Medulla oblongata (tissue), 1 donor: ENCODE measurements around the gene CST7.
A peak's percentile ranks its signal among the peaks of the same experiment; 100 is the strongest.
"Not testable (repeated sequence)": the region's sequence is repeated elsewhere in the genome, so short reads cannot be mapped to it uniquely, and the experiment has no call there.

Experiments used
- DNase-seq: peaks from one replicate; pipeline ENCODE4 v3.0.0-alpha.2; 2015; ENCODE audit errors: extremely low spot score

Gene CST7

DNA sequence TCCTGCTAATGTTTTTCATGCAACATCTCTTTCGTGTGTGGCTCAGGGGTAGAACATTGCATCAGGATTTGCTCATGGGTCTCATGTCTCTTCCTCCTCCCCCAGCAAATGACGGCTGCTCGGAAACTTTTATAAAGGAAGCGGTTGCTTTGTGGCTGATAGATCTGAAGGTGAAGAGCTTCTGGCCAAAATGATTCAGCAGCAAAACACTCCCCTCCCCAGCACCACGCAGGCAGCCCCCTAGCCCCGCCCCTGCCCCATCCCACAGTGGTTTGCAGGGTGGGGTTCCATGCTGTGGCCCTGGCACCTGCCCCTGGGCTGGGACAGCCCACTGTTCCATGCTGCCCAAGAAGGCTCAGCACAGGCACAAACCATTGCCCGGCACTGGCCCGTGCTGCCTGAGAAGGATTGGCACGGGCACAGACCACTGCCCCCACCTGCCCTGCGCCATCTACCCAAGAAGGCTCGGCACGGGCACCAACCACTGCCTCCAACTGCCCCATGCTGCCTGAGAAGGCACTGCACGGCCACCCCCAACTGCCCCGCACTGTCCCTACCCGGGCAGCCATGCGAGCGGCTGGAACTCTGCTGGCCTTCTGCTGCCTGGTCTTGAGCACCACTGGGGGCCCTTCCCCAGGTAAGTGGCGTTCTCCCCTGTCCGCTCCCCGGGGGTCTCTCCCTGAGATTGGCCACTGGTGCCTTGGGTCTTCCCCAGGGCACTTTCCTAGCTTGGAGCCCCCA is at the start of gene CST7:
CST7 (plus strand) TSS at position 331 of the 741 bp plus-strand sequence; CDS start at position 568, 237 bp downstream.
- peak; percentile 51 for DNase-seq

DNA sequence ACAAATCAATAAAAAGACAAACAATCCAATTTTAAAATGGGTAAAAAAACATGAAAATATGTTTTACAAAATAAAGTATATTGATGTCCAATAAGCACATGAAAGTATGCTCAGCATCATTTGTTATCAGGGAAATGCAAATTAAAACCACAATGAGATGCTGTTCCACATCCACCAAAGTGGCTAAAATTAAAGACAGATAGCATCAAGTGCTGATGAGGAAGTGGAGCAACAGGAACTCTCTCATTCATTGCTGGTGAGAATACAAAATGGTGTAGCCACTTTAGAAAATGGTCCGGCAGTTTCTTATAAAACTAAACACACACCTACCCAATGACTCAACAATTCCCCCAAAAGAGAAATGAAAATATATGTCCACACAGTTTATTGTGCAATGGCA is 42.3 kb upstream of the CST7 start:
- DNase-seq: no peak

DNA sequence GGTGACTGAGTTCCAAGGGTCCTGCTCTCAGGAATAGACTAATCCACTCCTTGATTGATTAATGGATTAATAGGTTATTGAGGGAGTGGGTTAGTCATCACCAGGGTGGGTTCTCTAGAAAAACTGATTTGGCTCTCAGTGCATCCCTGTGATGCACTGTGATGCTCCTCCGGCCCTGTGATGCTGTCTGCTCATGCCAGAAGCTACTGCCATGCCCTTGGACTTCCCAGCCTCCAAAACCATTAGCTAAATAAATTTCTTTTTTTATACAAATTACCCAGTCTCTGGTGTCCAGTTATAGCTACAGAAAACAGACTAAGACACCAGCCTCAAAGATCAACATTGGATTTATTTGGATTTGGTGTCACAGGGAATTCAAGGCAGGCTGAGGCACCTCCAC is 40.4 kb upstream of the CST7 start:
- DNase-seq: no peak

GRCh38 chr20:24909086-24909780 is 39.8 kb upstream of the CST7 start:
- no peak for DNase-seq

DNA sequence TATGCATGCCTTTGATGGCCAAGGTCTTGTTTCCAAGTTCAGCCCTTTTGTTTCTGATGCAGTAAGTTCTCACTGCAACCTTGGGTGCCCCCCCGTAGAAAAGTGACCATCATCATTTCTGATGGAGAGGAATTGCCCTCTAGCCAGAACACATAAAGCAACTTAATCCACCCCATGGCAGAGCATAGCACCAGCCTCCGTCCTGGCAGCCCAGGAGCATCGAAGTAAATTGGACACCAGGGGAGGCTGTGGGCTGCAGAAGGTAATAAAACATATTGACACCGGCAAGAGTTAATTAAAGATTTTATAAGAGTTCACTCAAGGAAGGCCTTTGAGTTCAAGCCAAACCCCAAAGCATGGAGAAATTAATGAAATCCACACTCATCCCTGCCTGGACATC is 39.2 kb upstream of the CST7 start:
- DNase-seq: no peak

DNA sequence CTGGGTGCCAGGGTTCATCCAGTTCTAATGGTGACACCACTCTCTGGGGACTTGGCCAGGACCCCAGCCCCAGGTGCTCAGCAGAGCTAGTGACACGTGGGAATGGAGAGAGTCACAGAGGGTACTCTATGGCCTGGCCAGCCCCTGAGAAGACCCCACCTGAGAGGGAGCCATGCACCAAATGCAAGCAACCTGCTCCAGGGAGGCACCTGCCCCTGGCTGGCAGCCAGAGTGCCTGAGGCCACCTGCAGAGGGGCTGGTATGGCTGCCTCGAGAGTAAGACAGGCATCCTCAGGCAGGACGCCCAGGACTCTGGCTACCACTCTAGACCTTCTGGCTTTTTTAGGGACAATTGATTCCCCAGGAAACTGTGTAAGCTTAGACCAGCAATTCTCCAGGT is 38.6 kb upstream of the CST7 start:
- no peak for DNase-seq

DNA sequence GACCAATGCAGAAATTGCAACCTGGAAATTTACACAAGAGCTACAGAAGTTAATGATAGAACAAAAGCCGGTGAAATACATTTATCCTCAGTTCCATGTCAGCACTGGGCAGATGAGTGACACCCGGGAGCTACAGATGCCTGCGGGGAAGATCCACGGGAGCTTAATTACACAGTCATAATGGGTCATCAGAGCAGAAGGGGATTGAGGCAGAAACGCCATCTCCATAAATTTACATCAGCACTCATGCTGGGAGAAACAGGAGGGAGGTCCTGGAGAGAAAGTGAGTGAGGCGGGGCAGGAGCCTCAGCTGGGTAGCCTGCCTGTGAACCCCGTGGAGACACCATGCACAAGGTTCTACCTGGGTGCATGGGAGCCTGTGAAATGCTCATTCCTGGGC is 37.6 kb upstream of the CST7 start:
- DNase-seq: no peak

GRCh38 chr20:24912397-24913075 is 36.5 kb upstream of the CST7 start:
- no peak for DNase-seq

GRCh38 chr20:24913076-24913628 is 35.9 kb upstream of the CST7 start:
- DNase-seq: no peak

DNA sequence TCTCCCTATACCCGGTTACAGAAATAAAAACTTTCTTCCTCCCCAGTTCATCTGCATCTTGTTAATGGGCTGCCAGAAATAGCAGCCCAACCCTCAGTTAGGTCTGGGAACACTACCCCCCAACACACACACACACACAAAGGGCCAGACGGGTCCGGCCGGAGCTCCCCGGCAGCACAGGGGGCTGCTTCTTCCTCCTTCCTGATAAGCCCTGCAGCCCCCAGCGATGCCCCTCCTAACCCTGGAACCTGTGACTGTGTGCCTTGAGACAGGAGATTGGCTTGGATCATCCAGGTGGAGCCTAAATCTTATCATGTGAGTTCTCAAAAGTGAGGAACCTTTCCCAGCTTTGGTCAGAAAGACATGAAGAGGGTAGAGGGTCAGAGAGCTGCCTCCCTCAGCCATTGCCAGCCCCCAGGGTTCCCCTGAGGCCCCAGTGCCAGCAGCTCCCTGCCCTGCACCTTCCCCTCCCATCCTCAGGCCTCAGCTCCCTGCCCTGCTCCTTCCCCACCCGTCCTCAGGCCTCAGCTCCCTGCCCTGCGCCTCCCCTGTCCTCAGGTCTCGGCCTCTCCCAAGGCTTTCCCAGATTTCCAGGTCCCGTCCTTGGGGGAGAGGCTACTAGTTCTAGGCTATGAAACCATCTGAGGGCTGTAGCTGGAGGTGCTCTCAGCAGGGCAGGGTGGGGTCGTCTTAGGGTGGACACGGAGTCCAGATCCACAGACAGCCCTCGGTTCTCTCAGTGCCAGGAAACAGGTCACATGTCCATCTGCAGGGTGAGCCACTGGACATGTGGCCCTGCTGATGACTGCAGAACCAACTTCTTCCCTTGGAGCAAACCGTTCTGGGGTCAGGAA is 34.5 kb upstream of the CST7 start:
- DNase-seq: peak; percentile 35

DNA sequence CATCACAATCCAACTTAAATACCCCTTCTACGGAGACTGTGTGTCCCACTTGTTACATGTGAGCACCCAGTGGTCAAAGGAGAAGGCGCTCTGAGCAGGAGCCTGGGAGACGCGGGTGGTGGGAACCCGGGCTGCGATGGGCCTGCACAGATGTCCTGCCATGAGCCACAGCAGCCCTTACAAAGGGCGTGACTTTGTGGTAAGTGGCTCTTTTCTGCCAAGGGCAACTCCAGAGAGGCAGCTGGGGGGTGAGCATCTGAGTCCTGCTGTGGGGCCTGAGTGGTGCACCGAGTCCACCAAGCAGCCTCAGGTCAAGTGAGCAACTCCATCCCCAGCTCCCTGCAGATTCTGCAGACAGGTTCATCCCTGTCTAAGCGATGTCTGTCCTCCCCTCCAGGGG is 33.6 kb upstream of the CST7 start:
- no peak for DNase-seq

DNA sequence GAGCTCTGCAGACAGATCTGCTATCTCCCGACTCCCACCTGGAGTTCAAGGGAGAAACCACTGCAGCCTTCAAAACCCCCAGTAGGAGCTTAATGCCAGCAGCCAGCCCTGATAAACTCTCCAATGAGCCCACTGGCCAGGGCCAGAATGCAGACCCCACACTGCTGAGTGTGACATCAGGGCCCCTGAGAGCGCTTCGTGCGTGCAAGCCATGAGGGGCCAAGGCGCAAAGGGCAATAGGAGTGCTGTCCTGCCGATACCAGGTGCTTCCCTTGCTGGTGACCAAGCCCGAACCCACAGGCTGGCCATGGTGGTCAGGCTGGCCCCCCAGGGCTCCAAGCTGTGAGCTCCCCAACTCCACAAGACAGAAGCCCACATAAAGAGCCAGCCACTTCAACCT is 33.2 kb upstream of the CST7 start:
- DNase-seq: no peak

- no peak for DNase-seq
Measured at GRCh38 chr20:24916412-24916811, 32.7 kb upstream of the CST7 start.

DNA sequence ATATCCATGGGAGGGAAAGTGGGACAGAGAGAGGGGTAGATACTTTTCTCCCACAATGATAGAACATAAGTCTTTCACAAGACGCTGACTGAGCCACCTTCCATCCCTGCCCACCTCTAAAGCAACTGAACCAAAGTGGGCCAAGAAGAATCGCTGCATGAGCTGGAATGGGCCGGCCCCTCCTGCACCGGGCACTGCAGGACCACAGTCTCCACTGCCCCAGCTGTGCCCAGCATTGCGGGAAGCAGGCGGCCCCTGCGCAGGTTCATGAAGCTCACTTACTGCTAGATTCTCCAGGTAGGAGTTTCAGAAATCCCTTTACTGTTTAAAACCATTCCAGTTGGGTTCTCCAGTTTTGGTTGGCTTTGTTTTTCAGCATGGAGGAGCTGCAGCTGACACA is 32.0 kb upstream of the CST7 start:
- DNase-seq: no peak

DNA sequence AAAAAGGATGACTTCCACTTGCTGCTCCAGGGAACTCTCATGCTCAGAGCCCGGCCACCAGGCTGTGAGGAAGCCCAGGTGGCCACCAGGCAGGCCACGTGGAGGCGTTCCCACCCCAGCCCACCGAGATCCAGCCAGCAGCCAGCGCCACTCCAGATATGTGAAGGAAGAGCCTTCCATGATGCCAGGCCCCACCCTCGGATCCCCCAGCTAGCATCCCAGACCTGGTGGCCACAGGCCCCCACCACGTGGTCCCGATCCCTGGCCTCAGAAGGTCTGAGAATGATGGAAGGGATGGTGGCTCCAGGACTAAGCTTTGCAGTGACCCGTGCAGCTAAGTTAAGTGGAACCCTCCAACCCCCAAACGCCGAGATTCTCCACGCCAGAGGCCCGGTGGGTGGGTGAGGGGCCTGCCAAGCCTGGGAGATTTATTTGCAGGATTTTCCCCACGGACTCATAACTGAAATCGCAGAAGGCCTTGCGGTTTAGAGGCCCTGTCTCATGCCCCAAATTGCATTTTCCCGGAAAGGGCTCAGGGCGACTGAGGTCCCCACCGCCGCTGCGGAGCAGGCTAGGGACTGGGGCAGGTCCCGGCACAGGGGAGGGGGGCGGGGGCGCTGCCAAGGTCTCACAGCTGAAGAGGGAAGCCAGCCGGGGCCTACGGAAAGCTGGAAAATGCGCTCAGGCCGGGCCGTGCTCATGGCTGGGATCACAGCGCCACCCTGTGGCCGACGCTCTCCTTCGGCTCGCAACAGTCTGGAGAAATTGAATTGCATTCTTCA is 31.1 kb upstream of the CST7 start:
- peak; percentile 89 for DNase-seq

DNA sequence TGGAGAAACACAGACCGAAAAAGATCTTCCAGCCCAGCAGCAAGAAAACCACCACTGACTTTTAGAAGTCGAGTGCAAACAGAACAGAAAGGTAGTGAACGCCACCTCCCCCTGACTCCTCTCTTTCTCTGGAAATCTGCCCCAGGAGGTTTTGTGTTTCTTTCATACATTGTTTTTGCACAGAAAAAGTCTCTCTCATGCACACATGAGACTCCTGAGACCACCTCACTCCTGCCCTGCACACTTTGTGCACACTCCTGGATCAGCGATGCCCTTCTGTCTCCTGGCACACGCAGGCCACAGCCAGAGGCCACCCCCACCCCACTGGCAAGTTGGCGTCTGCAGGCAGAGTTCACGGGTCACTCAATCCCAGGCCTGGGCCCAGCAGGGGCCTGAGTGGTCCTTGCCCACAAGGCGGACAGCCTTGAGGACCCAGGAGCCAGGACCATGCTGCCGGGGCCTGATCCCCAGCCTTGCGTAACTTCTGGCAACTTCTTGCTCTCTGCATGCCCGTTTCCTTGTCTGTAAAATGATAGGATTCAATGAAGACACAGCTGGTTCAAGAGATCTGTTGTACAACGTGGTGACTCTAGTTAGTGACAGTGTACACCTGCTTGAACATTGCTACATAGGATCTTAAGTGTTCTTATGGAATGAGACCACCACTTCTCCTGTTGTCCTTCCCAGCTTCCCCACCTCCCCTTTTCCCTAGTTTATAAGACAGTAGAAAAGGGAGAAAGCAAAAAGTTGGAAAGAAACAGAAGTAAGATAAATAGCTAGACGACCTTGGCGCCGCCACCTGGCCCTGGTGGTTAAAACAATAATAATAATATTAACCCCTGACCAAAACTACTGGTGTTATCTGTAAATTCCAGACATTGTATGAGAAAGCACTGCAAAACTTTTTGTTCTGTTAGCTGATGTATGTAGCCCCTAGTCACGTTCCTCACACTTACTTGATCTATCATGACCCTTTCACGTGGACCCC is 30.2 kb upstream of the CST7 start:
- DNase-seq: peak; percentile 21

- DNase-seq: not testable (repeated sequence)
Measured at GRCh38 chr20:24919665-24920064, 29.4 kb upstream of the CST7 start.

DNA sequence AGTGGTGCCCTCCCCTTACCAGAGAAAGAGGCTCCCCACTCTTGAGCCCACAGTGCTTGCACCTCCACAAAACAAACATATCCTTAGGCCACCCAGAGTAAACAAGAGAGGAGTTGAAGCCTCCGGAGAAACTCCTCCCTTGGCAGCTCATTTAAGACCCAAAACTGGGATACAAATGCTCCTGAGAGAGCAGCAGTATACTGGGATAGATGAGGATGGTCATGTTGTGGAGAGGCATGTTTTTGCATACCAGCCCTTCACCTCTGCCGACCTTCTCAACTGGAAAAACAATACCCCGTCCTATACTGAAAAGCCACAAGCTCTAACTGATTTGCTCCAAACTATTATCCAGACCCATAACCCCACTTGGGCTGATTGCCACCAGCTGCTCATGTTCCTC is 28.4 kb upstream of the CST7 start:
- DNase-seq: not testable (repeated sequence)

GRCh38 chr20:24929259-24929658 is 19.8 kb upstream of the CST7 start:
- not testable (repeated sequence) for DNase-seq
